NCI-H2196 treated with DMSO at 0.1 percent for 48 hours (cell line): ENCODE data around the gene PDLIM1.
A peak's percentile ranks its signal among the peaks of the same experiment; 100 is the strongest.

Experiments used
- DNase-seq: peaks from one replicate; lab custom pipeline; 2025; ENCODE audit not compliant: unreplicated experiment; lab: John Stamatoyannopoulos, UW

PDLIM1 gene

DNA sequence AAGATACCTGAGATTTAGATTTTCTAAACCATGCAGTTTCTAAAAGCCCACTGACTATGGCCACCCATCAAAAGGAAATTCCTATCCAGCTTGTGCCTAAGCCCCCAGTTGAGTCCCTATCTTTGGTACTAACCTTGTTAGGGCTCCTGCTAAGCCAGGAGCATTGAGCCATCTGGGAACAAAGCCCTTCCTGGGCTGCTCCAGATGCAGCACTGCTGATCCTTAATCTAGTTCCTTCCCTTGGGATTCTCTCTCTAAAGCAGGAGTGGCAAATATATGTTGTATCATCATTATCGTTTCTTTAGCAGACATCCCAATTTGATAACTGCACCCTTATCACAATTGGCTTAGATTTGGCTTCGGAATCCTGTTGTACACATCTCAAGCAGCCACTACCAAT is 24.7 kb upstream of the PDLIM1 start:
- DNase-seq: no peak

DNA sequence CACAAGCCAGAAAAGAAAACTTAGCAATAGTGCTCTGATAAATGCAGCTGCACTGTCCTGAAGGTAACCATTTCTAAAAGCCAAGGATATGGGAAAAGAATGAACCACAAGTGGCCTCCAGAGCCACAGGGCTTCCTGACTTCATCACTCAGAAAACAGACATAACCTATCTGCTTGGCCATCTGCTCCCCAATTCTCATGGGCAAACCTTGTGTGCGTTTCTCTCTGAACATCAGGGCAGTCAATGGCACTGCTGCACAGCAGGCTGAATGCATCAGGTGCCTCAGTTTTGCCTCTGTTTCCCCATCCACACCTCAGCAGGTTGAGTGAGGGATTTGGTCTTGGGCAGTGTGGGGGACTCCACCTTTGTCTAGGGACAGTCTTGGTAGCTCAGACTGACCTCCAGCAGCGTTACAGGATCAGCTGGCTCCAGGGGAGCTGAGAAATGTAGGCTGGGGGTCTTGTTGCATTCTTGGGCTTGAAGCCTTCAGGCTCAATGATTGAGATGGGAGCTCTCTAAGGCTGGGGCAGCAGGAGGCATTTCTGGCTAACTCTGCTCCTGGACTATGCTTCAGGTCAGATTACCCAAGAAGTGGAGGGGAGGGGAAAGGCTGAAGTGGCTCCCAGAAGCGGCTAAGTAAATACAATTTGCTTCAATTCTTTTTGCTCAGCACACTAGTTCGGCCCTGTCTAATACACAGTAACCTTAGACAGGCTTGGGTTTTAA is 23.6 kb upstream of the PDLIM1 start:
- no peak for DNase-seq

DNA sequence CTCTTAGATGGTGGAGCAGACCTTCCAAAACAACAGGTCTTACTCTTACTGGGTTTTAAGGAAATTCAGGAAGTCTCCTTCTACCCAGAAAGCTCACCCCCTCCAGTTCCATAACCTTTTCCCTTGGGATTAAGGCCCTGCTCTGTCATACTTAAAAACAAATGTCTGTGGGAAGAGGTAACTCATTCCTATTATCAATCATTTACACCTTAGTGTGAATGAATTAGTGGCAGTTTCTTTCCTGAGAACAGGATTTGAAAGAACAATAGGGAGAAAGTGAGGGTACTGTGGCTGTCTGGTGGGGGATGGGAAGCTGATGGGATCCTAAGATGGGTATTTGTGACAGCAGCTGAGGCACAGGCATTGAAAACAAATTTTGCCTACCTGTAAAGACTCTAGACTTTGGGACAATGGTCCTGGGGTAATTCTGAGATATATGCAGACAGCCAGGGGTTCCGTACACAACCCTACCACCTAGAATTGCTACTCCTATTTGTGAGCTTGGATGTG is 22.2 kb upstream of the PDLIM1 start:
- no peak for DNase-seq

DNA sequence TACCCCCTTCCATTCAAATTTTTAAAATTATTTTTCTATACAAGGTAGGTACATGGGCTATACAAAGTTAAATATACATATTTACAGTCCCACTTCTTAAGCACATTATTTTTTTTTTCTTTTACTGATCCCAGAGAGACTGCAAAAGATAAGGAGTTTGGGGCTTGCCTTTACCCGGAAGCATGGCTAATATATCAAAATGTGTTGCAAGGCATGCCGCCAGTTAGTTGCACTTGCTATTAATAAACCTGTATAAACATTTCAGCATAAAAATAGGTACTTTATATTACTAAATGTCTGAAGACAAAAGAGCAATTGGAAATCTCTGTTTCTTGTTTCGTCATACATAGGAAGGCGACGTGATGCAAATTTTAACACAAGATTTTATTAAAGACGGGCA is 21.5 kb upstream of the PDLIM1 start:
- DNase-seq: no peak

DNA sequence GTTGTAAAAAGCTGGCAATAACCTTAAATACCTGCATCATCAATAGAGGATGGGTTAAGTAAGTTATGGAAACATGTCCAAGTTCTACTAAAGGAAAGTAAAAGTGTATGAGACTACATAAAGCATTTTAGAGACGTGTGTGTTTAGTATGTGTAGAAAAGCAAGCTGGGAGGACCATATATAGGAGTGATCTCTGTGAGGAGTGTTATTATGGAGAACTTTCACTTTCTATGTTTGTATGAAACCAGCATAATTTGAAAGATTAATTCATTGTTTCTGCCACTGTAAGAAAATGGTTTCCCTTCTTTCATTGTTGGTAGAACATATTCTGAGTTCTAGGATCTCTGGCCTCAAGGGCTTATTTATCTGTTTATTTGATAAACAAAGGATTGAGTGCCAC is 19.2 kb upstream of the PDLIM1 start:
- no peak for DNase-seq

DNA sequence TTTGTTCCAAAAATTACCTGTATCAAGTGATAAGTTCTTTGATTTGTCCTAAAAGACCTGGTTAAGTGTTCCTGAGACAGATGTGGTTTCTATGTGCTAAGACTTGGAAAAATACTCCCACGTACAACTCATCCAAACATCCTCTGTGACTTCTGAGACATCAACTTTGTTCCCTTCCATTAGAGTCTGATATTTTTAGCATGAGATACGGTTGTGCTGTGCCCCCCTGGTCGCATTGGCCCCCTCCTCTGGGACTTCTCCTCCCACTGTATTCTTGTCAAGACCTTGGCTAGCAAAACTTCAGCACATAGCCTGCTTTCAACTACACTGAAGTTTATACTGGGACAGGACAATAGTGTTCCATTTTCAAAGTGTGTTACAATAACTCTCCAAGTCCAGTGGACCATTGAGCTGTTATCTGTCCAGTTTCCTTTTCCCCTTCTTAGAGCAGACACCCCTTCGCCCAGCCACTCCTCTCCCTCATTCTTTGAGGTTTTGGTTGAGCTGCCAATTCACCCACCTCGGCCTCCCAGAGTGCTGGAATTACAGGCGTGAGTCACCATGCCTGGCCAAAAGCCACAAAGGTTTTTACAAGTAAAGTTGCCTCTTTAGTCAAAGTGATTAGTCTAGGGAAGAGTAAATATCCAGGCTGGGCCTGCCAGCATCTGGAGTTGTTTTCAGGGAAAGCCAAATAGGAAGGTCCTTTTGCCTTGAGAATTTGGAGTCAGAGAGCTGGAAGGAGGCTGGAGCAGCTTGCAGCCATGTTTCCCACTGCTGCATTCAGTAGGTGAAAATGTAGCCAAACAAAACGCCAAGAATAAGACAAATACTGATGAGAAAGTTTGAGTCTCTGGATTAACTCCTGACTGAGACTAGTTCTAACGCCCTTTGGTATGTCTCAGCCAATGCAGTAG is 17.8 kb upstream of the PDLIM1 start:
- no peak for DNase-seq

DNA sequence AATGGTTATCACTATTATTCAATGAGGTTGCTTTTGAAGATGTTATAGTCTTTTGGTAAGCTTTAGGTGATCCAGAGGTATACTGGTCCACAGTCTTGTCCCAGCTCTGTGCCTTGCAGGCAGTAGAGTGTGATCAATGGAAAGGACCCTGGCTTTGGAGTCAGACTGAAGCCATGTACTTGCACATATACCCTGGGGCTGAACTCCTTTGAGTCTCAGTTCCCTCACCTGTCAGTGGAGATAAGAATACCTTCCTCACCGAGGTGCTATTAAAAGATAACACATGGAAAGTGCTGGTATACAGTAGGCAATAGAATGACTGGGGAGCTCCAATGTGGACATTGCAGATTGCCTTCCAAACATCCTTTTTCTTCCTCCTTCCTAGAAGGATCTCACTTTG is 16.0 kb upstream of the PDLIM1 start:
- DNase-seq: no peak

DNA sequence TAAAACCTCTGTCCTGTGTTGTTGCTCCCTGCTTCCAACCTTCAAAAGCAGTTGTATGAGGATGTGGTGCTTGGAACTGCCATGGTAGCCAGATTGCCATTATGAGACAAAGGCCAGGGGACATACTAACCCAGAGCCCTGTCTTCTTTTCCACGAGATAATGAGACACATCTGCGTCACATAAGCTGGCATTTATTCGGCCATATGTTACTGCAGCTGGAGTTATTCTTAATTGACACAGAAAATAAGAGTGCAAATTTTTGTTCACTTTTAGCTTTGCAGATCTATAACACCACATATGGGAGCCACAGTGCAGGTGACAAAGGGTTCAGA is 15.5 kb upstream of the PDLIM1 start:
- DNase-seq: no peak

DNA sequence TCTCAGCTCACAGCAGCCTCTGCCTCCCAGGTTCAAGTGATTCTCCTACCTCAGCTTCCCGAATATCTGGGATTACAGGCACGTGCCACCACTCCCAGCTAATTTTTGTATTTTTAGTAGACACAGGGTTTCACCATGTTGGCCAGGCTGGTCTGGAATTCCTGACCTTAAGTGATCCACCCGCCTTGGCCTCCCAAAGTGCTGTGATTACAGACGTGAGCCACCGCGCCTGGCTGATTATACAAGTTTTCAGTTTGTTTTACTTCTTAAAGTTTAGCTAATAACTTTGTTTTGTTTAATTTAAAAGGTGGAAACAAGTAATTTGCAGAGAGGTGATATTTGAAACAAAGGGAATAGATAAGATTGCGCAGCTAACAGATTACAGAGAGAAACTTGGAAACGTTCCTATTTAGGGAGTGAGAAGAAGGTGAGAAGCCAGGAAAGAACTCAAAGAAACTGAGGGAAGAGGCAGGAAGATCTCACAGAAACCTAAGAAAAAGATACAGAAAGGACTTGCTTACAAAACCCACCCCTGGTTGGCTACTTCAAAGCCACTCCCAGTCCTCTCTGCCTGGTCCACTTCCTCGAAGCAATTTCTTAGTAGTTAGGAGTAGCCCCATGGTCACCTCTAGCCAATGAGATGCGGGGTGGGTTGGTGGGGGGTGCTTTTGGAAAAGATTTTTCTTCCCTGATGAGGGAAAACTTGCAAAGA is 15.0 kb upstream of the PDLIM1 start:
- DNase-seq: no peak

DNA sequence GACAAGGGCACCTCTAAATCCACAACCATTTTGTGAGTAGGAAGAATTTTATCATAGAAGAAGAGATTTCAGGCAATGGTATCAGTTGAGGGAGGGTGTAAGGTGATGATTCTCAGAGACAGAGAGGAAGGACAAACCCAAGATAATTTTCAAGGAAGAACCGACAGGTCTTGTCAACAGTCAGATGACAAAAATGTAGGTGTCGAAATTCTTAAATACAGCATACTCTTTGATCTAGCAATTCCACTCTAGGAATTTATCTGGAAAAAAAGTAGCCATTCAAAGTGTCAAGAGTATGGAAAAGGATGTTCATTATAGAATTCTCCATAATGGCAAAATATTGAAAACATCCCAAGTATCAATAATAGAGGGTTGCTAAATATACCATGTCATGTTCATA is 14.2 kb upstream of the PDLIM1 start:
- no peak for DNase-seq

DNA sequence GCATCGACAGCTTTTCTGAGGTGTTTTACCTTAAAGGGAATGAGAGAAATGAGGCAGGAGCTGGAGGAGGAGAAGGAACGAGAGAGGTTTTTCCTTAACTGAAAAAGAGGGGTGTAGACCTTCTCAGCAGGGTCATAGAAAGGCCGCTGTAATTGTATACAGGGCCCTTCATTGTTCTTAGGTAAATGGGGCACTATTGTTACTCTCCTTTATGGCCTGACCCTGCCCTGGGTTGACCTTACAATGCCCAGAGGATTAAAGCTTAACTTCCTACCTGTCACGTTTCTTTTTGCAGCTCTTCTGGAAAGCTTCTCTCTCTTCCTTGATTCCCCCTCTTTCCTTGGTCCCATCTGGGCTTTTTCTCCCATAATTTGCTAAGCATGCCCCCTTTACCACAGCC is 13.7 kb upstream of the PDLIM1 start:
- DNase-seq: no peak

DNA sequence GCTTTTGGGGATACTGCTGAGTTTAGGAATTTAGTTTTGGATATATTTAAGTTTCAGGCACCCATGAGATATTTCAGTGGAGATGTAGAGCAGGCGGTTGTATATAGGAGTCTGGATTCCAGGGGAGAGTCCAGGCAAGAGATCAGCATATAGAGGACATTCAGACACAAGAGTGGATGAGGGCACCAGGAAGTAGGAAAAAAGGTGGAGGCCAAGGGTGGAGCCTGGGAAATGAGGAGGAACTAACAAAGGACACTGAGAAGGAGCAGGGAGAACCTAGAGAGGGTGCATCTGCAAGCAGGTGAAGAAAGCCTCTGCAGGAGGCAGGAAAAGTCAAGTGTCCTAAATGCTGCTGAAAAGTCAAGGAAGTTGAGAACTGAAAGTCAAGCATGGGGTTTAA is 13.1 kb upstream of the PDLIM1 start:
- DNase-seq: no peak

DNA sequence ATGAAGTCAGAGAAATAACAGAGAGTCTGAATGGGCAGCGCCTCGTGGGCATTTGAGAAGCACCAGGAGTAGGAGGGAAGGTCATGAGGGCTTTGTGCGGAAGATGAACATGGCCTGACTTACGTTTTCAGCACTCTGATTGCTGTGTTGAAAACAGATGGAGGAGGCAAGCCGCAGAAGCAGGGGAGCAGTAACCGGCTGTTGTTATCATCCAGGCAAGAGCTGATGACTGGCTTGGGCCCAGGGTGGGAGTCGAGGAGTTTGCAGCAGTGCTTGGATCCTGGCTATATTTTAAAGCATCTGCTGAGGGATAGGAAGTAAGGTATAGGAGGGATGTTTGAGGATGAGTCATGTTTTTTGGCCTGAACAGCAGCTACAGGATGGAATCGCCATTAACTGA is 12.7 kb upstream of the PDLIM1 start:
- DNase-seq: no peak

DNA sequence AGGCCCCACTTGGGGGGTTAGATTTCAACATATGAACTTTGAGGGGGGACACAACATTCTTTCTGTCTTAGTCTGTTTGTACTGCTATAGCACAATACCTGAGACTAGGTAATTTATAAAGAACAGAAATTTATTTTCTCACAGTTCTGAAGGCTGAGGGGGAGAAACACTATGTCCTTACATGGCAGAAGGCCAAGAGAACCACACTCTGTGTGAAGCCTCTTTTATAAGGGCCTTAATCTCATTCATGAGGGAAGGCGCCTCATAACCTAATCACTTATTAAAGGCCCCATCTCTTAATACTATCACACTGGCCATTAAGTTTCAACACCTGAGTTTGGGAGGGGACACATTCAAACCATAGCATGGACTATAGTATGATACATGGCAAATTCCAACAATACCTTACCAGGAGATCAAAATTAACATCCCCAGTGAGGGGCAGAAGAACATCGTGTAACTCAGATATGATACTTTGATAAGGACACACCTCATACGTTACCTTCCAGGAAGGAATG is 9.3 kb upstream of the PDLIM1 start:
- DNase-seq: no peak

DNA sequence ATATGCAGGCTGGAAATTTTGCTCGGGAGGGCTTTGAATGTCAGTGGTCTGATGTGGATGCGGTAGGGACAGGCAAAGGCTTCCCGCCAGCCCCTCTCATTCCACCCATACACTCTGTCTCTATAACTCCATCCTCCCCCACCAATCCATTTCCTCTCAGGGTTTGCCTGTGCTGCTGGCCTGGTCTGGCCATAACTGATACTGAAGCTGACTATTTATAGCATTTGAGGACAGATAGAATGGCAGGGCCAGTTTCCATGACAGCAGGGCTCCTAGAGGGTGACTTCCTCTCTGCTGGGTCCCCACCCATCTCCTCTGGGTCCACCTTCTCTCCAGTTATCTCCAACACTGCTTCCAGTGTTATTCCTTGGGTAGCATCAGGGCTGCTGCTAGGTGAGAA is 6.6 kb upstream of the PDLIM1 start:
- no peak for DNase-seq

DNA sequence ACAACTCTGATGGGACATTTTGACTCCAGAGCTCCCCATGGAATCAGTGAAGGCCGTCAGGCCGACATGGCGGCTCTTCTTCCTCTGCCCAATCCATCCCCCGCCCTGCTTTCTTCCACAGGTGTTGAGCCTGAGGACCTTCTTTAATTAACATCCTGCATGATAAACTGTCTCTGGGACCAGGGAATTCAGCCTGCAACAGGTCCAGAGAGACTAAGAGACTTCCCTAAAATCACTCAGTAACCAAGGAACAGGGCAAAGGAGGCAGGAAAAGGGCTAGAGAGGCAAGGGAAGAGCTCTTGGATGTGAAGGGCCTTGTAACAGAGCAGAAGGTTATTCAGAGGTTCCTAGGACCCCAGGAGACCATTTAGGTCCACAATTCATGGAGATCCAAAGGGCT is 6.0 kb upstream of the PDLIM1 start:
- DNase-seq: no peak

DNA sequence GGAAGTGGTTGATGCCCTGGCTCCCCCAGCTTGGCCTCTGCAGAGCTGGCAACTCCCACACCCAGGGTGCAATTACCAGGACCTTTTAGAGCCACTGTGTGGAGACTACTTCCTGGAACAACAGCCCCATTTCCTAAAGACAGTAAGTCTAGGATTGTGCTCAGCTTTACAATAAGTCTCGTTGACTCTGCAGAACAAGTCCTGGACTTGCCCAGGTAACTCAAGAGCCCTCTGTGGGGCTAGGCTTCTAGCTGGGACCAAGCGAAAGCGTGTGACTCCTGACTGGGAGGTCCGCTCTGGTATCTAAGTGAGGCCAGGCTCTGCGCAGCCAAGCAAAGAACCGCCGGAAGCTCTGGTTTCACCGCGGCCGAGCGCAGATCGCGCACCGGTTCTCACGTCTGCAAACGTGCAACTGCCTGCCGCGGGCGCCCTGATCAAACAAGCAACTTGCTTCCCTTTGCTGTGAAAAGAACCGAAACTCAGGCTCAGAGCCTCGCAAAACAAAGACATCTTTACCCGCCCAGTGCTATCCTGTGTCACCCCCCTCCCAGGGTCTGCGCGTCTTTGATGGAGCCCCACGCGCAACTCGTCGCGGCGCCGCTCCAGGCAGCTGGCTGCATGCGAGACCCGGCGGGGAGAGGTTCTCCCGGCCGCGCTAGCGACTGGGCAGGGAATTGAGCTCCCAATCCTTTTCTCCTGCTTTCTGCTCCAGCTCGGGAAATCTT is 4.4 kb upstream of the PDLIM1 start:
- DNase-seq: peak; percentile 65

DNA sequence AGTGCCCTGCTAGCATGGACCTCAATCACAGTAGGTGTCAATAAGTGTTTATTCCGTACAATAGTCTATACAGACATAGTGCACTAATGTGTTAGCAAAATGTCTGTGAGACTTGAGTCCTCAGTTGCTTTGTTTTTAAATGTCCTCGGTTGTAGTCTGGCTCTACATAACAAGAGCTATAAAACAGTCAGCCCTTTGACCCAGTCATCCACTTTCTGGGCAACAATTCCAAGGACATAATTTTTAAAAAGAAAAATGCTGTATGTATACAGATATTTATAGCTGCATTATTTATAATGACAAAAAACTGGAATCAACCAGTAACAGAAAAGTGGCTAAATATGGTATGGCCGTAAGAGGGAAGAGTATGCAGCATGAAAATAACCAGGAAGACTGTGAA is 2.8 kb upstream of the PDLIM1 start:
- no peak for DNase-seq

DNA sequence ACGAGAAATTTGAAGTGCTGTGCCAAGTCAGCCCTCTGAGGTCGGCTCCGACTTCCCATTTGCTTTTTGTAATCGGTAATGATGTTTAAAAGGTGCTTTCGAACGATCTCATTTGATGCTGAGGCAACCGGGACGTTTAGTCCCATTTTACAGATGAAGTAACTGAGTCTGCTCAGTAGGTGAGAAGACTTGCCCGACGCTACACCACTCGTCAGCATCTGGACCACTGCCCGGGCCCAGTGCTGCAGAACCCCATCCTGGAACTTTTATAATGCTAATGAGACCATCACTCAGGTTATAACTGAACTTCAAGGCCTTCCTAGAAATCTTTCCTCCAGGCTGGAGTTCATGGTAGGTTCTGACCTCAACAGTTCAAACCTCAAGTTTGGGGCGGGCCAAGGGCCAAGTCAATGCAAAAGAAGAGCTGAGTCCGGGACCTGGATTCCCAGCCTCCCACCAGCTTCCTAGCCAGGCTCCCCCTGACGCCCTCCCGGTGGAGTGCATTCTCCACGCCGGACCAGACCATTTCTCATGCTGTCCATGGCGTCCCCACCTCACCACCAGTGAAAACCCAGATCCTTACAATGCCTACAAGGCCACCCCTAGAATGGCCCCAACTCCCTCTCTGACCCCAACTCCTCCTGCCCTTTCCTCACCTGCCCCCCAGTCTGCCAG is 699 bp upstream of the PDLIM1 start:
- no peak for DNase-seq

DNA sequence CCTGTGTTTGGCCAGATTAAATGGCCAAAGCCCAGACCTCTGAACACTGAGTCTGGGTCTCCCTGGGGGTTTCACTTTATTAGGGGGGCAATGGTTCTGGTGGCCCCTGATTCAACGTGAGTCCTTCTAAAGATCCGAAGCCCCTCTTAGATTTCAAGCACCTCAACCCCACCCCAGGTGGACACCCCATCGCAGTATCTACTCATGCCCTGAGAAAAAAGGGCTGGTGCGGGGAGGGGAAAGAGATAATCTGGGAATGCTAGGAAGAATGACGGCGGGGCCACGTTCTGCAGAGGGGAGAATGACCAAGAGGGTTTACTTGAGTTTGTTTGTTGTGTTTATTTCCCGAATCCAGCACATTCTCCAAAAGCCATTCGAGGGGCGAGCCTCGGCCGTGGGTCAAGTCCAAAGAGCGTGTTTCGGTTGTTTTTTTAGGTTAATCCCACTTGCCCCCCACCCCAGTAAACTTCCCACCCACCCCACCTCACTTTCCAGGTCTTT is 832 bp downstream of the PDLIM1 start:
- no peak for DNase-seq
